ENCODE measurements around the gene TGFBR2.

Gene TGFBR2

DNA sequence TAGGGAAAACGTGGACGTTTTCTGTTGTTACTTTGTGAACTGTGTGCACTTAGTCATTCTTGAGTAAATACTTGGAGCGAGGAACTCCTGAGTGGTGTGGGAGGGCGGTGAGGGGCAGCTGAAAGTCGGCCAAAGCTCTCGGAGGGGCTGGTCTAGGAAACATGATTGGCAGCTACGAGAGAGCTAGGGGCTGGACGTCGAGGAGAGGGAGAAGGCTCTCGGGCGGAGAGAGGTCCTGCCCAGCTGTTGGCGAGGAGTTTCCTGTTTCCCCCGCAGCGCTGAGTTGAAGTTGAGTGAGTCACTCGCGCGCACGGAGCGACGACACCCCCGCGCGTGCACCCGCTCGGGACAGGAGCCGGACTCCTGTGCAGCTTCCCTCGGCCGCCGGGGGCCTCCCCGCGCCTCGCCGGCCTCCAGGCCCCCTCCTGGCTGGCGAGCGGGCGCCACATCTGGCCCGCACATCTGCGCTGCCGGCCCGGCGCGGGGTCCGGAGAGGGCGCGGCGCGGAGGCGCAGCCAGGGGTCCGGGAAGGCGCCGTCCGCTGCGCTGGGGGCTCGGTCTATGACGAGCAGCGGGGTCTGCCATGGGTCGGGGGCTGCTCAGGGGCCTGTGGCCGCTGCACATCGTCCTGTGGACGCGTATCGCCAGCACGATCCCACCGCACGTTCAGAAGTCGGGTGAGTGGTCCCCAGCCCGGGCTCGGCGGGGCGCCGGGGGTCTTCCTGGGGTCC lies at the start of gene TGFBR2:
TGFBR2 (plus strand) TSS at position 301 of the 731 bp plus-strand sequence; CDS start at position 584, 283 bp downstream.
- DNase-seq = peak; percentile 84

DNA sequence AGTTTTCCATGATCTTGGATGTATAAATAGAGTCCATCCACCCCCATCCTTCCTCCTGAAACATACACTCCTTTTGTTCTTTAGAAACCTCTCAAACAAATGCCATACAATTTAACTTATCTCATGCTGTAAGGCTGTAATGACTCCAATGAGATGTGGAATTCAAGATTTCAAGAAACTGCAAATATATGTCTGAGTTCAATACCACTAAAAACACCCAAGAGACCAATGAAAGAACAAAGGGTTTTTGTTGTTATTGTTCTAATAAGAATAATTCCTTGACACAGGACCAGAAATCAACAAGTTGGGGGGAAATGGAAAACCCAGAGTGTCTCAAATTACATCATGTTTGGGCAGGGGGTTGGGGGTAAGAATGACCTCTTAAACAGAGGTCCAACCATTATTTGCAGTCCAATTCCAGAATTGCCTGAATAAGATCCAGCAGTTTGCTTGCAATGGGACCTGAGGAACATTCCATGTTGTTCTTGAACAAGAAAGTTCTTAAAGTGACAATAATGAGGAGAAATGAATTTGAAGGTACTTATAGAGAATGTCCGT lies 48.6 kb upstream of the TGFBR2 start:
- no peak for DNase-seq

DNA sequence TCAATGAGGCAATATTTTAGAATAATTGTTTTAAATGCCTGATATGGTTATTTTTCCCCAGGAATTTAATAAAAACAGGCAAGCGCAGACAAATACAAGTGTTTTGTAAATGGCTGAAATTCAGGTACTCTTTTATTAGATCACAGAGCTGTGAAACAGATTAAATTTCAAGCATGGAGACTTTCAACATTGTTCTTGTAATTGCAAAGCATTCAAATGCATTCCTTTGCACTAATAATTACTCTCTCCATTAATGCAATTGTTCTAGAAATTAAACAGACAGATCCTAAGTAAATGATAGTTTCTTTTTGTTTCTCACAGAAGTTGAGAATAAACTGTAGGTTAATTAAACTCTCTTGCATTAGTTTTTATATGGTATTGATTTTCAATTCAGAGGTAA lies 42.4 kb upstream of the TGFBR2 start:
- DNase-seq = no peak

DNA sequence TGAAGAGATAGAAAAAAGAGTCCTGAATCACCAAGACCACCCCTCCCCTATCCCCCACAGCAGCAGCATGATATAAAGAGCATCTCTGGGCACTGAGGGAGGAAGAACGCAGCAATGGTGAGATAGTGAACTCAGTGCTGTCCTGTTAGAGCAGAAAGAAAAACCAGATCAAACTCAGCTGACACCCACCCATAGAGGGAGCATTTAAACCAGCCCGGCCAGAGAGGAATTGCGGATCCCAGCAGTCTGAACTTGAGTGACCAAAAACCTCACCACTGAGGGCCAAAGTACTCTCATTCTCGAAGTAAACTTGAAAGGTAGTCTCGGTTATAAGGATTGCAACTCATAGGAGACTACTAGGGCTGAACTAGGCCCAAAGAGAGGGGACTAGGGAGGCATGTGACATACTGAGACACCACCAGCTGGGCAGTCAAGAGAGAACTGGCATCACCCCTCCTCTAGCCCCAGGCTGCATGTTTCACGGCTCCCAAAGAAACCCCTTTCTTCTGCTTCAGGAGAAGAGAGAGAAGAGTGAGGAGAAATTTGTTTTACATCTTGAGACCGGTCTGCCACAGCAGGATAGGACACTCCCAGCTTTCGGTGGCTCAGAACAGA lies 39.2 kb upstream of the TGFBR2 start:
- no peak for DNase-seq

DNA sequence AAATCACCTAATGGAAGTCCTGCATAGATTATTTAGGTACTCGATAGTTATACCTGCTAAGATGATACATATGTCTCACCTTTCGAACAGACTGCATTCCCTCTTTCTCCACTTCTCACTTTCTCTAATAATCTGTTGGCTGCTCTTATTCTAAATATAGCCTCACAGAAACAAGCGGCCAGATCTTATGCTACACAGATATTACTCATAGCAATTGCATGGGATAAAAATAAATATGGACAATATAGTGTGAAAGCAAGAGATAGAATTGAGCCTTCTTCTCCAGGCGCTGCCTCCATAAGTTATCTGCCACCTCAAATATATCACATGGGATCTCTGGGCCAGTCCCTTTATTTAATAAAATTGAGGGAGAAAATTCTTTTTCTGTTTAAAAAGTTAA lies 29.5 kb upstream of the TGFBR2 start:
- no peak for DNase-seq

DNA sequence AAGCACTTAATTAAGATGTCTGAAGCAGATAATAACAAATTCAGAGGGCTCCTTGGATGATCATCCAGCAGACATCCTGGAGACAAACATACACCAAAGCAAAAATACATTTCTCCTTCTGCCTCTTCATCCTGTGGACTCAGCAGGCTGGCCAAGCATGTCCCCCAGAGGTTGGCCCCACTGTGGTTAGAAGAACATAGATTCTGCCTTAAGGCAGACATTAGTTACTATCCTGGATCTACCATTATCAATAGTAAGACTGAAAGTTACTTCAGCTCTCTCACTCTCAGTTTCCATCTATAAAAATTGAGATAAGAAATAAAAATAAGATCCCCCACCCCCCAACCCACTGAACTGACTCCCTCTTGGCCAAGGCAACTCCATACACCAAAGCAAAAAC lies 28.6 kb upstream of the TGFBR2 start:
- no peak for DNase-seq

DNA sequence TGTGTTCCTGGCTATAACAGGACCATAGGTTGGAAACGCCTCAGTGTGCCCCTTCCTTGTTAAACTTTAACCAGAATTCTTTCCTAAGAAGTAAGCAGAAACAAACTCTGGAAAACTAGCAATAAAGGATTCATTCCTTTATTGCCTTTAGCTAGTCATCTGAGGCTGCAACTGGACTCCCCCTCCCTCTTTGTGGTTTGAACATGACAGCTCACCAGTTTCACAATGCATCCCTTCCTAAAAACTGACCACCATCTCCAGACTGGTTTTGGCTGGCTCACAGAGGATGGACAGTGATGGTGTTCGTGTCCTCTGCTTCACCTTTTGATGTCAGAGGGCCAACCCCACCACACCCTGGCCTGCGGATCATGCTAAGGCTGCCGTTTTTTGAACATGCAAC lies 27.9 kb upstream of the TGFBR2 start:
- DNase-seq = no peak

DNA sequence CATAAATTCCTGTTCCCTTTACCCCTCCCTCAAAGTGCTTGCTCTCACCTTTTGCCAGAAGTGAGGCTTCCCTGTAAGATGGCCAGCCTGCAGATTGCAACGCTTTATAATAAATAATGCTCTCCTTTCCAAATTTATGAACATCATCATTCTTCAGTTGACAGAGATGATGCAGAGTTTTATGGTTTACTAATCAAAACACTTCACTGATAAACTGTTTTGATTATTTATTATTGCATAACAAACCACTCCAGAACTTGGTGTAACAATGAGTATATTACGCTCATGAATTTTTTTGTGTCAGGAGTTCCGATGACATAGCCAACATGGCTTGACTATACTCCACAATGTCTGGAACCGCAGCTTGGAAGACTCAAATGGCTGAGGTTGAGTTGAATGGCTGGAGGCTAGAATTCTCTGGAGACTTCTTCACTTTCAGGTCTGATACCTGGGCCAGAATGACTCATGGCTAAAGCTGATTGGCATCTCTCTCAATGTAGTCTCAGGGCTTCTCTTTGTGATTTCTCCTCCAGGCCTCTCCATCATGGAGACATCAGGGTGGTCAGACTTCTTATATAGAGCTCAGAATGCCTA lies 27.3 kb upstream of the TGFBR2 start:
- DNase-seq = no peak

DNA sequence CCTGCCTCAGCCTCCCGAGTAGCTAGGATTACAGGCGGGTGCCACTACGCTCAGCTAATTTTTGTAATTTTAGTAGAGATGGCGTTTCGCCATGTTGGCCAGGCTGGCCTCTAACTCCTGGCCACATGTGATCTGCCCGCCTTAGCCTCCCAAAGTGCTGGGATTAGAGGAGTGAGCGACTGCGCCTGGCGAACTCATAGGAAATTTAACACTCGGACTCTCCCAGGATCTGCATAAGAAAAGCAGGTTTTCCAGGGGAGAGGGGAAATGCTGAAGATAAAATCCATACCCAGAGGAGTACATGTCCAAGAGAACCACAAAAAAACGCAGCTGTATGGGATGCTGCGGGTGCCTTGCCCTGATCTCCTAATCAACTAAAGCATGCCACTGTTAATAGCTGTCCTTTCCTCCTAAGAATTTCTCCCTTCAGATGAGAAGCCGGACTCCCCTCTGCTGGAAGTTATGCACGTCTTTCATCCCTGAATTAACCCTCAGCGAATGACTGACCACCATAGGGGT lies 25.3 kb upstream of the TGFBR2 start:
- no peak for DNase-seq

DNA sequence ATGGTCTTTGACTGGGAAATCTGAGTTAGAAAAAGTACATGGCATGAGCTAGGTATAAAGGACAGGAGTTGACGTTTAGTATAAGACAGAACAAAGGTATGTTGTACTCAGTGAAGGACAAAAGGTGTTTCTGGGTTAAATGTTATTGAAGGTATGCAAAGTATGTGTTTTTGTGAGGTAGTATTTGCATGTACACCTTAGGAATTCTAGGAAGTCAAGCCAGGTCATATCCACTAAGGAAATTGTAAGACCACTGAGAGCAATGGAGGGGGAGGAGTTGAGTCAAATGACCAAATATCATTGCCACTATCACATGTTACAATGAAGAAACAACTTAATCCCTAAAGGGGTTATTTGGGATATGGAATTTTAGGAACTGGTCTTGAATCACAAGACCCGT lies 24.4 kb upstream of the TGFBR2 start:
- no peak for DNase-seq

DNA sequence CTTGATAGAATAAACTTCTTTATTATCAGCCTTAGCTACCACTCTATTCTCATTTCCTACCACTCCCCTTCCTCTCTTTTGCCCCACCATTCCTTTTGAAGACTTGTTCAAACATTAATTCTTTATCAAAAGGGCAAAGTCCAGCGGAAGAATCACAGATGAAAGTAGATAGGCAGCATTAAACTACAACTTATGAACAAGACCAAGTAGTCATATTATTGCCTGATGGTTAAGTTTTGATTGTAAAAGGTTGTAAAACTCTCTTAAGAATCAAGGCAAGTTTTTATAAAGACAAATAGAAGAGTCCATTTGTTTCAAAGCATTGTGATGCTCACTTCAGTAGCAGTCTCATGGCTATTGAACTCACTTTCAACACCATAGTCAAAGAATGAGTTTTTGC lies 22.4 kb upstream of the TGFBR2 start:
- DNase-seq = no peak

DNA sequence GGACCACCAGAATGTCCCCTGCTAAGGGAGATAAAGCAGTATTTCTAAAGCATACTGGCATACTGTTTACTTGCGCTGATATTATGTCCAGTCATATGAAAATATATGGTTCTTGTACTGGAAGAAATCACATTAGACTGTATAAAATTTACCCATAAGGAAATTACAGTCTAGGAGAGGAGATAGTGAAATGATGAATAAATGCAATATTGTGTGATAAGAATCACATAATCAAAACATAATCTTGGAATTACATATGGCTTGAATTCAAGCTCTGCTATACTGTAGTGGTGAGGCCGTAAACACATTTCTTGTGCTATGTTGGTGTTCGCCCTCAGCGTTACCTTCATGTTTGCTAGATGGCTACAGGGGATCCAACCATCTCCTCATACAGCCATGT lies 20.7 kb upstream of the TGFBR2 start:
- DNase-seq = no peak

DNA sequence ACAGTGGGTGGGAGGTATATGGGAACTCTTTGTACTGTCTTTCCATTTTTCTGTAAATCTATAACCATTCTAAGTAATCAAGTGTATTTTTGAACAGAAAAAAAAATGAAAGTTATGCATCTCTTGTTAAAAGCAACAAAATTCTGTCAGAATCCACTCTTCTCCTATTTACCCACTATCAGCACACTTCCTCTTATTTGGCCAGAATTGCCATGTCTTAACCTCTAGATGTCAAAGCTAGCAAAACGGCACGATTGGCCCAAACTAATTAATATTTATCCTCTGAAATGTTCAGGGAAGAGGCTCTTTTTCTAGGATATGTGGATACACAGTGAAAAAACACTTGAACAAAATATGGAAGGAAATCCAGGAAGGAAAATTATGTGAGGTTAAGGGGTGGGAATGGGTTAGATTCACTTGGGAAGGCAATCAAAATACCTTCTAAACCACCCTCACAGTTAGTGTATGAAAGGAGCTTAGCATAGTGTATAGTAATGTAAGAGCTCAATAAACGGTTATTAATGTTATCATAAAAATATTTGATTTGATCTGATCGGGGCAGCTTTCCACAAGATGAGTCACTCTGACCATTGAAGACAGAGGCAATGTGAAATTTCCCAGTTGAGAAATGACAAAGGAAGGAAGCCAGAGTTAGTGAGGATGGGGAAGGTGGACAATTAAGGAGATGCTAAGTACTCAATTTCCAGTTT lies 20.1 kb upstream of the TGFBR2 start:
- no peak for DNase-seq

DNA sequence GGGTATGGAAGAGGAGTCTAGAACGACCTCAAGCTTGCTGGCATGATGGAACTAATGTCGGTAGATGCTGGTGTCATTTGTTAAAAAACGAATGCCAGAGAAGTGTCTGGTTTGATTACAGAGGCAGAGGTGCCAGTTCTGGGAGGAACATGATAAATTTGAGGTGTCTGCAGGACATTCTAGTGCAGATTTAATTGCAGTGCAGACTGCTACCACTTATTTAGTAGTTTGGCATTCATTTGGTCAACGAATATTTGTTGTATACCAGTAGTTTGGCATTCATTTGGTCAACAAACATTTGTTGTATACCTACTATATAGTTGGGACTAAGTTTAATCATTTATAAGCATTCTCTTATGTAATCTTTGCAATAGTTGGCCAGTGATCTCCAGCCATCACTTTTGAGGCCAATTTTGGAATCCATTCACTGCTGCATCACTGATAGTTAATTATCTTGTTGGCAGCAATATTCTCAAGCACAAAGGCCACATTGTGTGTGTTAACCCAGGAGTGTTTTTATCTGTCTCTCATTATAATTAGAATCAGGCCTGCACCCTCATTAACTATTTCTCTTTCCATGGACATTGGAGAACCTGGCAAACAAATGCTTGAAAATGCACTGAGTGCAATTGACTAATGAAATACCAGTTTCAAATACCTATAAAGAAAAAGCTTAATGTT lies 19.5 kb upstream of the TGFBR2 start:
- no peak for DNase-seq

DNA sequence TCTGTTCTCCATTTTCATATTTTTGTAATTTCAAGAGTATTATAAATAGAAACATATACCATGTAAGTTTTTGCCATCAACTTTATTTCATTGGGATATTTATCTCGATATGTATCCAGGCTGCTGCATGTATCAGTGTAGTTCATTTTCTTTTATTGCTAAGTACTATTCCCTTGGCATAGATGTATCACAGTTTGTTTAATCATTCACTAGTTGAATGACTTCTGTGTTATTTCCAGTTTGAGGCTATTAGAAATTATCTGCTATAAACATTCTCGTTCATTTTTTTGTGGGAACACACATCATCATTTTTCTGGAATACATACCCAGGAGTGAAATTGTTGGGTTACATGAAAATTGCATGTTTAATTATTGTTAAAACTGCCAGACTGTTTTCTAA lies 18.5 kb upstream of the TGFBR2 start:
- no peak for DNase-seq

DNA sequence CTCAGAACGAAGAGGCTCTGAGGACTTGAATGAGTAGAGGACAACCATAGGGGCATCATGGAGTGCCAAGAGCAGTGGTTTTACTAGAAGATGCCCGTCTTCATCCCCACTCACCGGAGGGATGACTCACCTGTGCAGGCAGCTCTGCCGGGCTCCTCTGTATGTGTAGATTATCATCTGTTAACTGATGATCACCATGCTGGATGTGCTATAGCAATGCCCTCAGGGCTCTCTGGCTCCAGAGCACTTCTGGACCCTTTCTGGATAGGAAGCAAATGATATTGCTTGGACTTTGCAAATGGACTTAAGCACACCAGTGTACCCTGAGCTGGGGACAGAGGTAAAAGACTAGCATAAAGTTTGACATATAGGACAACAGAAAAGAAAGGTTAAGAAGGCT lies 10.2 kb upstream of the TGFBR2 start:
- no peak for DNase-seq

DNA sequence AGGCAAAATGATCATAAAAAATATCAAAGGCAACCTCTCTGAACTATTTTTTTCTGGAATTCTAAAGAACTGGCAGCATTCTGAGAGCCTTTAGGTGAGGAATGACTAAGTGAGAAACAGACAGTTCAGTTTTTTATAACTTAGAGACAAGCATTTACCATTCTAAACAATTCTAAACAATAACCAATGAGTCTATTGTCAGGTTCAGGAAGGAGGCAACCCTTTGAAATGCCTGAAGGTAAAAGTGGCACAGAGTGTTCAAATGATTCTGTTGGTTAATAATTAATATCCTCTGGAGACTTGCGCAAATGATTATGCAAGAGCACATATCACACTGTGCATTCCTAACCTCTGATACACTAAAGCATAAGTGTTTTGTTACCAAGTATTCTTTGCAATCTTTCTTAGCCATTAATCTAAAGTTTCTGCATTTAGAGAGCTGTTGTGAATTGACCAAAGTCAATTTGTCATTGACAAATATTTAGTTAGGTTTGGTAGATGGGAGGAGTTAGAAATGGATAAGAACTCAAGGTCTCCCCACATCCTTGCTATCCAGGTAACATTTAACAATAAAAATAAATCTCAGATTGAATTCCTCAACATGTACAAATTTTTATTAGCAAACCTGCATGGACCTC lies 9.2 kb upstream of the TGFBR2 start:
- no peak for DNase-seq

DNA sequence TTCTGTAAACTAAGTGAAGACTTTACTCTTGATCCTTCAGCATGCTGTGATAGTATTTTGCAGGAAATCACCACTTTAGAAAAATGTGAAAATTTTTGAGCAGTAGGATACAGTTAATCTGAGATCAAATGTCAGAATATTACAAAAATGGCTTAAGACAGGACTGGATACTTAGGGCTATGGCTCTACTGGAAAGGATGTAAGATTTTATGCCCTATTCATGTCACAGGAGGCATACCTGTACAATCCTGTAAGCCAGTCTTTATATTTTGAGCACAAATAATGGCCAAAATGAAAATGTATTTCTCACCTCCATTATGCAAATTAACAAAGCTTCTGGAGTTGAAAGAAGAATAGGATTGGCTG lies 8.6 kb upstream of the TGFBR2 start:
- DNase-seq = no peak

DNA sequence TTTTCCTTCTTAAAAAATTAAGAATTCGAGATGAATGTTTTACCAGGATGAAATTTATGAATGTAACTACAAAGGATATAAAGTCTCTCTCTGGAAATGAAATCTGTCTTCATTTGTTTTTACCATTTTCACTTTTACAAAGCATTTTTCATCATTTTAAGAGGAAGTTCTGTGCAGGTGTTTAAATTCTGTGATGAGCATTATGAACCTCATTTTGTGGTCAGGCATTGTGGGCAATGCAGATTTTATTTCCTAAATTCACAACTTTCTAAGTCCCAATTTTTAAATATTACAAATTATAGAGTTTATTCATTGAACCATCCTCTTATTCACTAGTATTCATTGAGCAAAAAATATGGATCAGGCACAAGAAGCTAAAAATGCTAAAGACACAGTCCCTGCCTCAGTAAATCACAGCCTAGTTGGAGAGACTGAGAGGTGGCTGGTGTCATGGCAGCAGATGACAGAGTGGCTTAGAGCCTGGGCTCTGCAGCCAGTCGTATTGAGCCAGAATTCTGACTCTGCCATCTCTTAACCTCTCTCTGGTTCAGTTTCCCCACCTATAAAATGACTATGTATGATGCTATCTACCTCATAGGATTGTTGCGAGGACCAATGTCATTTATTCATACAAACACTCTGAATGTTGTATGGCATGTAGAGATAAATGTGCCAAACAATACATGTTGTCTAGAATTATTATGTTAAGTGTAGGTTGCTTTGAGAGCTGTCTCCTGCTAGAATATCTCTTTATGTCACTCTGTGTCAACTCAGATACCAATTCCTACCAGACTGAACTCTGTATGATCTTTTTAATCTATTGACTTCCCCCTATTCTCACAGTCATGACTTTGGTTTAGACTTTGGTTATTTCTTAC lies 7.5 kb upstream of the TGFBR2 start:
- DNase-seq = no peak

DNA sequence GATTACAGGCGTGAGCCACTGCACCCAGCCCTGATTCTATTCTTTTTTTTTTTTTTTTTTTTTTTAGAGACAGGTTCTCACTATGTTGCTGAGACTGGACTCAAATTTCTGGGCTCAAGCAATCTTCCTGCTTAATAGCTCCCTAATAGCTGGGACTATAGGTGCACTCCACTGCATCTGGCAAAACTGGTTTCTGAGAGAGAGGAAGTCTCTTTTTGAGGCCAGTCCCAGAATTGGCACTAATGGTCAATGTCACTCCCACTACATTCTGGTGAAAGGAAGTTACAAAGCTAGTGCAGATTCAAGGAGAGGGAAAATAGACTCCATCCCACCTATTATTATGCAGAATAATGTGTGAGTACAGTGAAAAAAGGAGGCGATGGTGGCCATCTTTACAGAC lies 5.8 kb upstream of the TGFBR2 start:
- DNase-seq = no peak

DNA sequence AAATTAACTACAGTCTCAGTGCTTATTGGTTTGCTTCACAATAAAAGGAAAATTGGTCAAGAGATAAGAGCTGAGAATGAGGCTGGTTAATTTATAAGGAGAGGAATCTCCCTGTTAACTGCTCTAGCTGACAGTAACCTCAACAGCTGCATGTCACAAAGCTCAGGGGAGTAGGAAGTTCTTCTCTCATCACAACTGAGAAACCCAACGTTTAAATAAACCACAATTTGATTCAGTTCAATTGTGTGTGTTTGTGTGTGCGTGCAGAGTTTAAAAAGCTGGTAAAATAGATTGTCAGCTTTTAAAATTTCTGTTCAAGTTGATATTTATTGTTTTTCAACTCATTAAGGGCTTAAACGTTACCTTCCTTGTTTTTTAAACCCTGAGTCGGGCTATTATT lies 3.5 kb upstream of the TGFBR2 start:
- DNase-seq = no peak
